ENCODE results near the gene SLC66A2. TPM values are rescaled to one million over a fixed set of nuclear protein-coding genes. Genes with fewer than 3 reads are reported as not detected.
A peak's percentile ranks its signal among the peaks of the same experiment; 100 is the strongest.

SLC66A2 gene
- total and polyA plus RNA-seq, 7 donors, result 27.3 to 59.4 (median 33.2) TPM

DNA sequence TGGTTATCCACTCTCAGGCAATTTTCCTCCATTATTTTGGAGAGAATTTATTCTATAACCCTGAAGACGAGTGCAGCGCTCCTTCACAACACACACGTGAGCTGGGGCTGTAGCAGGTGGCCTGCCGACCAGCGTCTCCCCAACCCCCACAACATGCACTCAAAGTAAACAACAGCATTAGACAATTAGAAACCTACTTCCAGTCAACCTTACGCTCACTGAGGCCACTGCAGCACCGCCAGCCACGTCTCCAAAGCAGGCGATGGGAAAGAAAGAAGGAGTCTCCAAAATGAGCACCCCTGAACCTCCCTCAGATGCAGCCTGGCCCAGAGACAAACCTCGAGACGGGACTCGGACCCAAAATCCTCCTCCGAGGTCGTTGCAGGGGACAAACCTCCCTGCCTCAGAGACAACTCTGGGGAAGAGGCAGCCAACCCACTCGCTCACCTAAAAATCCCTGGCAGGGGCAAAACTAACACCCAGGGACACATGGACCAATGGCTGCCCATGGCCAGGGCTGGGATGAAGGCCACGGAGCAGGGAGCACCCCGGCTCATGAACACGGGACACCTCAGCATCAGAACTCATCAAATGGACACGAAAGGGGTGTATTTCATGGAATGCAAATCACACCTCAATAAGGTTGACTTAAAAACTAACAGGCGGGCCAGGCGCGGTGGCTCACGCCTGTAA lies 2.6 kb downstream of the SLC66A2 start:
- H3K27ac ChIP-seq, result peak overlapping the region in 1 of 4 donors; percentile 50
- peaks cover 0 to 11% (median 0%) of the 10 kb centered on the region in 4 donors for H3K36me3 ChIP-seq
- intact Hi-C loops (cut with DNase I), result loop anchor here (5.0 kb wide), 1 partner anchor 38 kb away; the partner anchor contains the start of gene TXNL4A
- WGBS, 2 donors, result 90 to 92% methylated on average over 23 of the region's 23 CpGs
- H3K4me1 ChIP-seq, result peaks cover 0 to 66% (median 47%) of the 10 kb centered on the region in 4 donors
- H3K9me3 ChIP-seq, result no peaks in the 10 kb centered on the region
- no peaks in the 10 kb centered on the region for H3K27me3 ChIP-seq
- no peak overlapping the region for H3K4me3 ChIP-seq
- DNase-seq, result peak; percentile 43
- TF ChIP-seq POLR2AphosphoS5 (IDR thresholded peaks at IDR 0.05) (no peak), EP300 (IDR thresholded peaks at IDR 0.05) (no peak)

GRCh38 chr18:79947881-79948610 lies 3.4 kb downstream of the SLC66A2 start:
- H3K4me3 ChIP-seq, result no peak overlapping the region
- peaks cover 0 to 13% (median 0%) of the 10 kb centered on the region in 4 donors for H3K36me3 ChIP-seq
- H3K27me3 ChIP-seq, result no peaks in the 10 kb centered on the region
- intact Hi-C loops (cut with DNase I), result loop anchor here (5.0 kb wide), 1 partner anchor 39 kb away; the partner anchor contains the start of gene TXNL4A
- H3K27ac ChIP-seq, result no peak overlapping the region
- H3K4me1 ChIP-seq, result peaks cover 0 to 66% (median 47%) of the 10 kb centered on the region in 4 donors
- peak; percentile 47 for DNase-seq
- 75 to 93% methylated on average over 15 of the region's 15 CpGs for WGBS, 2 donors
- TF ChIP-seq EP300 (IDR thresholded peaks at IDR 0.05) (no peak), POLR2AphosphoS5 (IDR thresholded peaks at IDR 0.05) (no peak), POLR2A (IDR thresholded peaks at IDR 0.05) (no peak)
- TF ChIP-seq, protein P1, sequence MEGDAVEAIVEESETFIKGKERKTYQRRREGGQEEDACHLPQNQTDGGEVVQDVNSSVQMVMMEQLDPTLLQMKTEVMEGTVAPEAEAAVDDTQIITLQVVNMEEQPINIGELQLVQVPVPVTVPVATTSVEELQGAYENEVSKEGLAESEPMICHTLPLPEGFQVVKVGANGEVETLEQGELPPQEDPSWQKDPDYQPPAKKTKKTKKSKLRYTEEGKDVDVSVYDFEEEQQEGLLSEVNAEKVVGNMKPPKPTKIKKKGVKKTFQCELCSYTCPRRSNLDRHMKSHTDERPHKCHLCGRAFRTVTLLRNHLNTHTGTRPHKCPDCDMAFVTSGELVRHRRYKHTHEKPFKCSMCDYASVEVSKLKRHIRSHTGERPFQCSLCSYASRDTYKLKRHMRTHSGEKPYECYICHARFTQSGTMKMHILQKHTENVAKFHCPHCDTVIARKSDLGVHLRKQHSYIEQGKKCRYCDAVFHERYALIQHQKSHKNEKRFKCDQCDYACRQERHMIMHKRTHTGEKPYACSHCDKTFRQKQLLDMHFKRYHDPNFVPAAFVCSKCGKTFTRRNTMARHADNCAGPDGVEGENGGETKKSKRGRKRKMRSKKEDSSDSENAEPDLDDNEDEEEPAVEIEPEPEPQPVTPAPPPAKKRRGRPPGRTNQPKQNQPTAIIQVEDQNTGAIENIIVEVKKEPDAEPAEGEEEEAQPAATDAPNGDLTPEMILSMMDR (IDR thresholded peaks at IDR 0.05), result no peak
- no peaks in the 10 kb centered on the region for H3K9me3 ChIP-seq

GRCh38 chr18:79947054-79947755 lies 4.2 kb downstream of the SLC66A2 start:
- WGBS, 2 donors, result 68 to 94% methylated on average over 14 of the region's 14 CpGs
- DNase-seq, result peak; percentile 48
- no peaks in the 10 kb centered on the region for H3K27me3 ChIP-seq
- intact Hi-C loops (cut with DNase I), result loop anchor here (5.0 kb wide), 1 partner anchor 40 kb away; the partner anchor contains the start of gene TXNL4A
- TF ChIP-seq, protein P1 (IDR thresholded peaks at IDR 0.05), result no peak
- TF ChIP-seq EP300 (IDR thresholded peaks at IDR 0.05), result no peak
- TF ChIP-seq POLR2AphosphoS5 (IDR thresholded peaks at IDR 0.05), result no peak
- TF ChIP-seq POLR2A (IDR thresholded peaks at IDR 0.05), result no peak
- H3K36me3 ChIP-seq, result peaks cover 0 to 21% (median 7%) of the 10 kb centered on the region in 4 donors
- H3K9me3 ChIP-seq, result no peaks in the 10 kb centered on the region
- H3K27ac ChIP-seq, result no peak overlapping the region
- peaks cover 0 to 58% (median 44%) of the 10 kb centered on the region in 4 donors for H3K4me1 ChIP-seq
- no peak overlapping the region for H3K4me3 ChIP-seq

GRCh38 chr18:79945118-79946042 lies 6.1 kb downstream of the SLC66A2 start:
- peak; percentile 43 for DNase-seq
- Histone ChIP-seq H3K9me3 (no peaks in the 10 kb centered on the region), H3K27ac (no peak overlapping the region), H3K4me3 (no peak overlapping the region), H3K27me3 (no peaks in the 10 kb centered on the region), H3K4me1 (peaks cover 0 to 50% (median 38%) of the 10 kb centered on the region in 4 donors), H3K36me3 (peaks cover 0 to 39% (median 15%) of the 10 kb centered on the region in 4 donors)
- 65 to 82% methylated on average over 17 of the region's 17 CpGs for WGBS, 2 donors
- no peak for TF ChIP-seq POLR2A (IDR thresholded peaks at IDR 0.05)
- no peak for TF ChIP-seq POLR2AphosphoS5 (IDR thresholded peaks at IDR 0.05)
- intact Hi-C loops (cut with DNase I), result loop anchor here (5.0 kb wide), 1 partner anchor 42 kb away; the partner anchor contains the start of gene TXNL4A

GRCh38 chr18:79944746-79945117 lies 6.7 kb downstream of the SLC66A2 start:
- Histone ChIP-seq H3K9me3 (no peaks in the 10 kb centered on the region), H3K4me1 (peaks cover 0 to 44% (median 32%) of the 10 kb centered on the region in 4 donors), H3K36me3 (peaks cover 1 to 46% (median 15%) of the 10 kb centered on the region in 4 donors), H3K27ac (no peak overlapping the region), H3K4me3 (no peak overlapping the region), H3K27me3 (no peaks in the 10 kb centered on the region)
- TF ChIP-seq POLR2A (IDR thresholded peaks at IDR 0.05), result no peak
- no peak for TF ChIP-seq POLR2AphosphoS5 (IDR thresholded peaks at IDR 0.05)
- TF ChIP-seq, protein P1 (IDR thresholded peaks at IDR 0.05), result no peak
- TF ChIP-seq EP300 (IDR thresholded peaks at IDR 0.05), result no peak
- intact Hi-C loops (cut with DNase I), result loop anchor here (5.0 kb wide), 1 partner anchor 43 kb away; the partner anchor contains the start of gene TXNL4A
- 50 to 63% methylated on average over 3 of the region's 3 CpGs for WGBS, 2 donors
- peak; percentile 37 for DNase-seq

Data from sigmoid colon (tissue), 7 donors.